Heart left ventricle (tissue), 16 donors: Measurements from ENCODE around the gene COPS9. TPM values are rescaled to one million over a fixed set of nuclear protein-coding genes. Genes with fewer than 3 reads are reported as not detected.

ENCODE experiments used
- ATAC-seq, 4 donors: fragments of 200-7000 bp; cut with Tn5 transposase; one replicate each; pipeline ENCODE4 v1.9.1; 2020 to 2022; ENCODE audit warnings: moderate library complexity in 4 of 4, mild to moderate bottlenecking in 3 of 4, moderate number of reproducible peaks in 1 of 4
- DNase-seq, 5 donors: peaks; one replicate each; pipeline ENCODE4 v3.0.0-alpha.2; 2020
- H3K27ac ChIP-seq, 12 donors: fragments of 200-600 bp; sonication (generic) in 4 of 12; one replicate each; pipeline versions ENCODE4 v1.5.0 to v1.8.0; 2016 to 2022; ENCODE audit warnings: mild to moderate bottlenecking in 2 of 12
- H3K27me3 ChIP-seq, 9 donors: fragments of 200-600 bp; sonication (generic) in 2 of 9; one replicate each; pipeline versions ENCODE4 v1.5.1 to v1.8.0; 2016 to 2022; ENCODE audit warnings: mild to moderate bottlenecking in 3 of 9
- H3K36me3 ChIP-seq, 9 donors: fragments of 200-600 bp; sonication (generic) in 2 of 9; one replicate each; pipeline versions ENCODE4 v1.5.0 to v1.8.0; 2018 to 2022; ENCODE audit warnings: mild to moderate bottlenecking in 2 of 9
- H3K4me1 ChIP-seq, 12 donors: fragments of 200-600 bp; sonication (generic) in 4 of 12; one replicate each; pipeline versions ENCODE4 v1.5.0 to v1.8.0; 2016 to 2022; ENCODE audit warnings: mild to moderate bottlenecking in 3 of 12
- H3K4me3 ChIP-seq, 12 donors: fragments of 200-600 bp; sonication (generic) in 4 of 12; one replicate each; pipeline versions ENCODE4 v1.5.0 to v1.8.0; 2017 to 2022; ENCODE audit warnings: mild to moderate bottlenecking in 9 of 12, moderate library complexity in 4 of 12
- H3K9me3 ChIP-seq, 12 donors: fragments of 200-600 bp; sonication (generic) in 4 of 12; one replicate each; pipeline versions ENCODE4 v1.5.0 to v1.8.0; 2016 to 2022; ENCODE audit warnings: mild to moderate bottlenecking in 1 of 12
- POLR2A ChIP-seq, 2 donors: fragments of 450-650 bp; IDR thresholded peaks; one replicate each; pipeline ENCODE4 v1.6.1; 2017; ENCODE audit warnings: antibody characterized with exemption in 2 of 2, mild to moderate bottlenecking in 2 of 2, moderate library complexity in 2 of 2
- WGBS, 4 donors: extraction: QIAGEN DNeasy Blood & Tissue Kit in 2 of 4; methylation state at CpG; one replicate each; pipeline versions ENCODE4 v1.1.5 to v1.1.7; 2013 to 2018; 5-methylcytosine and 5-hydroxymethylcytosine counted together
- intact Hi-C, 10 donors: fragments of 100-400 bp; cut with DNase I; formaldehyde crosslinking; loops; one replicate each; pipeline versions ENCODE4 v1.11.1 to v1.14.2; 2022
- polyA plus RNA-seq, 2 donors: library from polyadenylated mRNA; stranded (reverse); fragments of 200-250 nt; gene quantifications; one replicate each; pipeline ENCODE4 v1.2.3, GENCODE V29; 2013
- total RNA-seq, 9 donors: library from RNA; depleted of rRNA in 2 of 9; stranded (reverse); fragments of >200 nt in 2 of 9; fragmentation: NEBNext Ultra II Directional in 3 of 9; extraction: Animal tissue kit (Norgen Biotek cat#: 25700) in 3 of 9; gene quantifications; one replicate each; pipeline versions ENCODE4 v1.1.0 to v1.2.4, GENCODE V29; 2016 to 2023
- TF ChIP-seq, protein P1 (sequence below), 12 donors: fragments of 200-600 bp; sonication (generic) in 4 of 12; IDR thresholded peaks; one replicate each; pipeline versions ENCODE4 v1.5.0 to v1.8.0; 2018 to 2022; ENCODE audit warnings: antibody characterized with exemption in 12 of 12, mild to moderate bottlenecking in 5 of 12
- donor health status: ischemic (EF 13 %, LVEDD 7.1; RV severe dilation, severe dysfunction).
- donor health status: healthy with polysubstance abuse.
- donor health status: DM: no; HTN: yes; CAD: no.
- donor health status: DM: no; HTN: no; CAD: no.
- donor health status: ischemic (EF 25% LVEDD 6.9; RV normal size, moderate dysfunction).
- donor health status: ischemic (EF 25% LVEDD 5.7; RV mildly dilated, moderate dysfunction).
- donor health status: healthy.
- donor health status: DM: yes; HTN: yes; CAD: no.
- donor health status: ischemic (EF 35%, LVEDD 5.7; RV mildly dilated, moderate dysfunction).
- donor health status: nonischemic (EF 11% LVEDD 7.7; RV severe dilation, severe dysfunction).
- donor health status: DM: yes; HTN: yes; CAD: no.
- donor health status: PGD.
- donor health status: ischemic (EF 29% LVEDD 5.4; RV normal size, mild dysfunction).
- donor health status: nonischemic (EF 23%, LVEDD 6.1; RV moderate dilation, normal function).

The COPS9 gene
- total and polyA plus RNA-seq, 11 donors = 130 to 664 (median 178) TPM

GRCh38 chr2:240142256-240142775 lies 6.2 kb upstream of the COPS9 start:
- Histone ChIP-seq H3K27ac (no peak overlapping the region), H3K4me3 (no peak overlapping the region), H3K4me1 (peaks cover 0 to 6% (median 0%) of the 10 kb centered on the region in 12 donors), H3K9me3 (no peaks in the 10 kb centered on the region), H3K36me3 (no peaks in the 10 kb centered on the region), H3K27me3 (peaks cover 0 to 18% (median 5%) of the 10 kb centered on the region in 9 donors)
- ATAC-seq (no peak), DNase-seq (peak in 1 of 5 donors; percentile 50)
- 80 to 85% (median 82%) methylated on average over 16 of the region's 16 CpGs for WGBS, 4 donors
- TF ChIP-seq, protein P1, sequence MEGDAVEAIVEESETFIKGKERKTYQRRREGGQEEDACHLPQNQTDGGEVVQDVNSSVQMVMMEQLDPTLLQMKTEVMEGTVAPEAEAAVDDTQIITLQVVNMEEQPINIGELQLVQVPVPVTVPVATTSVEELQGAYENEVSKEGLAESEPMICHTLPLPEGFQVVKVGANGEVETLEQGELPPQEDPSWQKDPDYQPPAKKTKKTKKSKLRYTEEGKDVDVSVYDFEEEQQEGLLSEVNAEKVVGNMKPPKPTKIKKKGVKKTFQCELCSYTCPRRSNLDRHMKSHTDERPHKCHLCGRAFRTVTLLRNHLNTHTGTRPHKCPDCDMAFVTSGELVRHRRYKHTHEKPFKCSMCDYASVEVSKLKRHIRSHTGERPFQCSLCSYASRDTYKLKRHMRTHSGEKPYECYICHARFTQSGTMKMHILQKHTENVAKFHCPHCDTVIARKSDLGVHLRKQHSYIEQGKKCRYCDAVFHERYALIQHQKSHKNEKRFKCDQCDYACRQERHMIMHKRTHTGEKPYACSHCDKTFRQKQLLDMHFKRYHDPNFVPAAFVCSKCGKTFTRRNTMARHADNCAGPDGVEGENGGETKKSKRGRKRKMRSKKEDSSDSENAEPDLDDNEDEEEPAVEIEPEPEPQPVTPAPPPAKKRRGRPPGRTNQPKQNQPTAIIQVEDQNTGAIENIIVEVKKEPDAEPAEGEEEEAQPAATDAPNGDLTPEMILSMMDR (IDR thresholded peaks at IDR 0.05) = no peak
- TF ChIP-seq POLR2A (IDR thresholded peaks at IDR 0.05) = no peak
- intact Hi-C loops = loop anchor here in 7 of 10 donors (2.0 to 10.0 kb wide), 4 partner anchors 82 to 1108 kb away; no protein-coding TSS in a partner anchor

GRCh38 chr2:240141736-240142135 lies 5.6 kb upstream of the COPS9 start:
- ATAC-seq (no peak), DNase-seq (peak in 1 of 5 donors; percentile 31)
- Histone ChIP-seq H3K27ac (no peak overlapping the region), H3K4me1 (peaks cover 0 to 9% (median 0%) of the 10 kb centered on the region in 12 donors), H3K27me3 (peaks cover 0 to 18% (median 5%) of the 10 kb centered on the region in 9 donors), H3K4me3 (no peak overlapping the region), H3K9me3 (no peaks in the 10 kb centered on the region), H3K36me3 (no peaks in the 10 kb centered on the region)
- TF ChIP-seq, protein P1 (IDR thresholded peaks at IDR 0.05) = no peak
- TF ChIP-seq POLR2A (IDR thresholded peaks at IDR 0.05) = no peak
- intact Hi-C loops = loop anchor here in 7 of 10 donors (1.0 to 10.0 kb wide), 5 partner anchors 80 to 1107 kb away; no protein-coding TSS in a partner anchor
- 72 to 79% (median 77%) methylated on average over 14 of the region's 14 CpGs for whole genome bisulfite sequencing, 4 donors

- intact Hi-C loops = loop anchor here in 5 of 10 donors (1.0 to 10.0 kb wide), 5 partner anchors 80 to 1106 kb away; no protein-coding TSS in a partner anchor
- ATAC-seq = no peak
- Histone ChIP-seq H3K27me3 (peaks cover 0 to 18% (median 5%) of the 10 kb centered on the region in 9 donors), H3K4me3 (no peak overlapping the region), H3K9me3 (no peaks in the 10 kb centered on the region), H3K36me3 (no peaks in the 10 kb centered on the region), H3K27ac (no peak overlapping the region), H3K4me1 (peaks cover 0 to 12% (median 0%) of the 10 kb centered on the region in 12 donors)
- 66 to 78% (median 73%) methylated on average over 9 to 11 of the region's 11 CpGs for WGBS, 4 donors
- peak in 1 of 5 donors; percentile 16 for DNase-seq
- TF ChIP-seq, protein P1 (IDR thresholded peaks at IDR 0.05) = no peak
- no peak for TF ChIP-seq POLR2A (IDR thresholded peaks at IDR 0.05)
These were observed 4.8 kb upstream of the COPS9 start for GRCh38 chr2:240140920-240141319.

GRCh38 chr2:240140511-240140910 lies 4.4 kb upstream of the COPS9 start, which contains the start of gene OTOS:
Gene OTOS, minus strand, starts transcription at chr2:240140658. Its CDS starts 332 bp downstream, at chr2:240140326.
- no peak within 1 kb of the TSS for H3K27ac ChIP-seq
- H3K27me3 ChIP-seq = peaks cover 0 to 18% (median 5%) of the 10 kb centered on the region in 9 donors
- H3K4me3 ChIP-seq = no peak within 1 kb of the TSS
- H3K36me3 ChIP-seq = no peaks in the 10 kb centered on the region
- peaks cover 0 to 14% (median under 1%) of the 10 kb centered on the region in 12 donors for H3K4me1 ChIP-seq
- H3K9me3 ChIP-seq = no peaks in the 10 kb centered on the region
- intact Hi-C loops = loop anchor here in 5 of 10 donors (2.0 to 10.0 kb wide), 4 partner anchors 80 to 1106 kb away; no protein-coding TSS in a partner anchor
- ATAC-seq (no peak), DNase-seq (peak in 1 of 5 donors; percentile 20)
- WGBS, 4 donors = 65 to 71% (median 67%) methylated on average over 2 to 5 of the region's 5 CpGs
- TF ChIP-seq, protein P1 (IDR thresholded peaks at IDR 0.05) = no peak
- TF ChIP-seq POLR2A (IDR thresholded peaks at IDR 0.05) = no peak
